HG02981 (cell line): ENCODE measurements around the gene EGFLAM.

ENCODE experiments used
- ATAC-seq: cut with Tn5 transposase; IDR thresholded peaks from one replicate; pipeline ENCODE4 v1.9.1; 2021; ENCODE audit warnings: mild to moderate bottlenecking, moderate library complexity; ENCODE audit not compliant: unreplicated experiment

EGFLAM gene

DNA sequence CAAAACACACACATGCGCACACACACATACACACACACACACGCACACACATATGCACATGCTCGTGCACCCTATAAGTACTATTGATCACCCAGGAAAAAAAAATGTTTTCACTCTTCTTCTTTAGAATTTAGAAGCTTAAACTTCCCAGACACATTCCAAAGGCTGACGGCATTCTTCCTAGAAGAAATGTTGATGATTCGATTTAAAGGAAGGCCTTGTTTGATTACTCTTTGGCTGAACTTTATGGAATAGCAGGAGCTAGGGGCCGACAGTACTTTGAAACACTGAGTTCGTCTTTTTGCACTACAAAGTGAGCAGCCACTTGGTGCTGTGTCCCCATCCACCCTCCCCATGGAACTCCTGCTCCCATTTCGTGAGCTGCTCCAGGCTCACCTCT is 113.2 kb downstream of the EGFLAM start:
- ATAC-seq: no peak

GRCh38 chr5:38373743-38374142 is 115.4 kb downstream of the EGFLAM start:
- no peak for ATAC-seq

DNA sequence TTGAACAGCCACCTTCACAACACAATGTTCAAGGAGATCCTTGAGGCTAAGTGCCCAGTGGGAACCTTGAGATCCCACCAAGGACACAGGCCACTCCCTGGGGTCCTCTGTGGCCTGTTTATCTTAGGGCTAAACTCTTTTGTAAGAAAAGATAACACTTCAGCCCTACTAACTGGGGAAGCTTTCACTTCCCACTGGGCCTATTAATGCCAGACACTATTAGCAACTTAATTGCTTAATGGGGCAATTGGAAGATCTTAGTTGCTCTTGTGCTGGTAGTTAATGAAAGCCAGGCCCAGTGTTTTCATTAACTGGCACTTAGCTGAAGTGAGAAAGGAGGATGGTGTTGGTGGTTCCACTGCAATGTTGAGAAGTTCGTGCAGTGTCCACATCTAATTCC is 117.1 kb downstream of the EGFLAM start:
- ATAC-seq: no peak

- ATAC-seq: no peak
These were observed 118.0 kb downstream of the EGFLAM start for GRCh38 chr5:38376404-38376803.

- ATAC-seq: no peak
These were observed 120.2 kb downstream of the EGFLAM start for GRCh38 chr5:38378579-38378978.

GRCh38 chr5:38379350-38379937 is 121.1 kb downstream of the EGFLAM start:
- no peak for ATAC-seq

DNA sequence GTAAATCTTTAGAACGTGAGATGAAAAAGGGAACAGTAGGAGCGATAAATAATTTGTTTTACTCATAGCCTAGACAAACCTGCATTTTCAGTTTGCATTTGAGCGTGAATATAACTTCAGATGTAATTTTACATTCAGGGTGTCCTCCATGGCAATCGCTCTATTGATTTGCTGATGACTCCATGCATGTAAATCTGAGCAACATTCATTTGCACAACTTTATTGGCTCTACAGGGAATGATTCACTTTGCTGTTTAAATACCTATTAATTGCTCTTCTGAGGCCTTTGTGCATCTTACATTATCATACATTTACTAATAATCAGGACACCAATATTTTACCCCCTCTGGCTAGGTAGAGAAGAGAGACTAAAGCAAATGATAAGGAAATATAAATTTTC is 122.2 kb downstream of the EGFLAM start:
- no peak for ATAC-seq

DNA sequence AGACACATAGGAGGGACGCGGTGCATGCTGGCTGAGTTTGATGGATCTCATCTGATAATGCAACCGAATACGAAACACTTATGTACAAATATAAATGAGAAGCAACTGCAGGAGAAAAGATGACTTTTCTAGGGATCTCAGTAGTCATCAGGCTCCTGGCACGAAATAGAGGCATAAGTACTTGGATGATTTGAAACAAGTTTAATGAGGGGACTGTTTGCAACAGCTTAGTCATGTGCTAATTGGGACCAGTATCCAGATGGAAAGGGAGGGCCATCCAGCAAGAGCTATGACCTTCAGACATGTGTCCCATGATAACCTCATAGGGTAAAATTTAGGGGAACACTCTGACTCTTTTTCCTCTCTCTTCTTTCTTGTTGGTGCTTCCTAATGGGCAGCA is 123.0 kb downstream of the EGFLAM start:
- ATAC-seq: no peak

- peak; percentile 98 for ATAC-seq
These were observed 124.5 kb downstream of the EGFLAM start for GRCh38 chr5:38382898-38383297.

DNA sequence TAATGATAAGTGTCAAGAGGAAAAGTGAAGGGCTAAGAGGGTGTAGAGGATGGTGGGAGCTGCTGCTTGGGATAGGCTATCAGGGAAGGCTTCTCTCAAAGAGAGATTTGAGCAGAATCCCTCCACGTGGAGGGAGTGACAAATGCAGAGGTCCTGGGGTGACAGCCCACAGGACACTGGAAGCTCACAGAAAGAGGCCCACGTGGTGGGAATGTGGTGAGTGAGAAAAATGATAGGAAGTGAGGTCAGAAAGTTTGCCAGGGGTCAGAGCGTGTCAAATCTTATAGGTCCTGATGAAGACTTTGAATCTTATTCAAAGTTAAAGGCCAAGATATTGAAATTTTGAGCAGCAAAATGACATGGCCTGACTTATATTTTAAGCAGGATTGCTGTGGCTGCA is 125.3 kb downstream of the EGFLAM start:
- ATAC-seq: no peak

GRCh38 chr5:38384396-38384795 is 126.0 kb downstream of the EGFLAM start:
- ATAC-seq: no peak

DNA sequence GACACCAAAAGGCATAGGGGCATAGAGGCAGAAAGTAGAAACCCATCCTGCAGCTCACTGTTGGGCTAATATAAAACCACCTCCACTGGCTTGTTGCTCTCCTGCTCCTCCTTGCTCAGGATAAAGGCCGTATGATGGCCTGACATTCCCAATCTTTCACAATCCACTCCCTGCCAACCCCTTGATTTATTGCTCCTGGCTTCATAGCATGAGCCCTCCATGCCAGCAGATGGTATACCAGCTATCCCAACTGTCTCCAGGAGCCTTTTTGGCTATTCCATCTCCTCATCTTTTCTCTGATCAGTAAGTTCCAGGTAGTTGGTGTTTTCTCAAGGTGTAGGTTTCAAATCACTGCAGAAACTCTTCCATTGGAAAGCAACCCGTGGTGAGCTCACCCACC is 128.8 kb downstream of the EGFLAM start:
- ATAC-seq: no peak

DNA sequence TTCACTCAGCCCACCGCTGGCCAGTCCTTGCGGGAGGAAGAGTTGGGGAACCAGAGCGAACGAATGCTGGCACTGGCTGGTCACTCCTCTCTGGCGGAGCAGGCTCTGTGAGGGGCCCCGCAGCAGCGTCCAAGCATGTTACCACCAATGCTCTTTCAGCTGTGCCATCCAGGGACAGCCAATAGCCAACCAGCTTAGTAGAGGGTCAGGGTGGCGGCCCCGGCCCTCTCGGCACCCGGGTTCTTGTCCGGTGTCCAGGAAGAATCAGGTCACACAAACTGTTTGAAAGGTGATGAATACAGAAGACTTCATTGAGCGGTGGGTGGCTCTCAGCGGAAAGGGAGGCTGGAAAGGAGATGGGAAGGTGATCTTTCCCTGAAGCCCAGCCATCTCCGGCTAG is 135.3 kb downstream of the EGFLAM start:
- ATAC-seq: no peak

DNA sequence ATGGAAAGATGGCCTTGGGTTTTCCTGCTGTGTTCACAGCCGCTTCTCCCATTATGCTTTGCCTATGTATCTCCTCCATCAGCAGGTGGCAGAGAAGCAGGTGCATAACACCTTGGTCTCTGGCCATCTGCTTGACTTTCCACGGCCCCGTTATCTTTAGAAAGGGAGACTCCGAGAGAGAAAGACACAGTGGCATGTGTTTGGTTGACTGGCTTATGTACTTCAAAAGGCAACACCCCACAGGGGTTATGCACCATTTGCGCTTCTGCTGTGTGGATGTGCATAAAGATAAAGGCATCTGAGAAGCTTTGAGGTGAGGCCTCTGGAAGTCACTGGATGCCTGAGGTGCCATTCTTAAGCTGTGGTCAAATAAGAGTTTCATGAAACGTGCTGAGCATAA is 138.4 kb downstream of the EGFLAM start:
- ATAC-seq: no peak

- no peak for ATAC-seq
These were observed 142.0 kb downstream of the EGFLAM start for GRCh38 chr5:38400365-38400764.

DNA sequence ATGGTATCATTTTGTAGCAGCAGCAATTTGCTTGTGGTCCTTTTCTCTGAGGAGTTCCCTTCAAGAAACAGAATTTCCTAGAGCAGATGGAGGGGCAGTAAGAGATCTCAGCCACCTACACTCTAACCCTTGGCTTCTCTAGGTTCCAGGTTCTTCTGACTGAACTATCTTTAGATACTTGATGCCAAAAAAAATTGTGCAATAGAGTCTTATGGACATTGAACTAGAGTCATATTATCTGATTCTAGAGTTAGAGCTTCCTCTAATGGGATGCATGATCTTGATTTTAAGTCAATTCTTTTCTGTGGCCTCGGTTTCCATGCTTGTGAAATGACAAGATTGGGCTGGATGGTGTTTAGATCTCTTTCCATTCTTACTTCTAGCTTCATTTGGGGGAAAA is 142.8 kb downstream of the EGFLAM start:
- no peak for ATAC-seq

DNA sequence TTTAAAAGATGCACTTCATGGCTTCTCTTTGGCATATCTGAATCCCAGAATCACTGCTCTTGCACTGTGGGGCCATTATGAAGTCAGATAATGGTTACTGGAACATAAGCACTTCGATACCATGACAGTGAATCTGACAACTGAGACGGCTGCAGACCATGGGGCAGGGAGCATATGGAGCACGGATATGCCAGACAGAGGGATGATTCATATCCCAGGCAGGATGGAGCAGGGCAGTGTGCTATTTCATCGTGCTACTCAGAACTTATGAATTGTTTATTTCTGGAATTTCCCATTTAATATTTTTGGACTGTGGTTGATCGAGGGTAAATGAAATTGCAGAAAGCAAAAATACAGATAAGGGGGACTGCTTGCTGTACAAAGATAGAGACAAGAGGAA is 145.0 kb downstream of the EGFLAM start:
- no peak for ATAC-seq

GRCh38 chr5:38403877-38404635 is 145.7 kb downstream of the EGFLAM start:
- no peak for ATAC-seq

- ATAC-seq: no peak
These were observed 146.4 kb downstream of the EGFLAM start for GRCh38 chr5:38404667-38405276.

- ATAC-seq: no peak
These were observed 150.3 kb downstream of the EGFLAM start for GRCh38 chr5:38408446-38409198.

GRCh38 chr5:38410304-38410990 is 152.1 kb downstream of the EGFLAM start:
- ATAC-seq: no peak
